T-cell (primary cell): ENCODE results near the gene RAB11FIP4. TPM values are rescaled to one million over a fixed set of nuclear protein-coding genes. Genes with fewer than 3 reads are reported as not detected.

ENCODE experiments used
- ATAC-seq, 4 experiments: fragments of 200-7000 bp in 3 of 4; fragments of 150-1000 bp in 1 of 4; cut with Tn5 transposase; replicated peaks in 1 of 4; 1 replicate in 3 of 4; 2 replicates in 1 of 4; pipeline ENCODE4 v1.10.0; 2021; ENCODE audit warnings: moderate library complexity in 3 of 4, mild to moderate bottlenecking in 2 of 4, moderate number of reproducible peaks in 1 of 4
- CTCF ChIA-PET, 2 donors: fragments of 300-600 bp; sonication (Branson Sonifier 250); formaldehyde crosslinking; loops; one replicate each; lab custom pipeline; 2022; ENCODE audit warnings: antibody characterized with exemption in 2 of 2; lab: Charles Lee
- POLR2A ChIA-PET, 2 donors: fragments of 300-600 bp; sonication (Branson Sonifier 250); formaldehyde crosslinking; loops; one replicate each; lab custom pipeline; 2022; ENCODE audit warnings: antibody characterized with exemption in 2 of 2; lab: Charles Lee
- DNase-seq, 35 experiments: peaks; one replicate each; pipeline versions ENCODE4 v3.0.0 to v3.0.0-alpha.2; 2013 to 2023
- H3K27ac ChIP-seq: one replicate; pipeline ENCODE4 v1.5.1; 2013; ENCODE audit warnings: low read length
- H3K27me3 ChIP-seq, 2 experiments: replicated peaks in 1 of 2; 1 replicate in 1 of 2; 2 replicates in 1 of 2; pipeline versions ENCODE4 v1.6.1 to v1.7.0; 2013; ENCODE audit warnings: low read length in 1 of 2, mixed read lengths in 1 of 2; ENCODE audit not compliant: control insufficient read depth in 2 of 2, insufficient read depth in 2 of 2; ENCODE audit errors: extremely low read depth in 1 of 2
- H3K36me3 ChIP-seq, 2 donors: 1 replicate in 1 of 2; 2 replicates in 1 of 2; pipeline versions ENCODE4 v1.6.1 to v1.7.0; 2013; ENCODE audit warnings: low read length in 1 of 2; ENCODE audit not compliant: control insufficient read depth in 2 of 2, insufficient read depth in 1 of 2; ENCODE audit errors: extremely low read depth in 1 of 2
- H3K4me1 ChIP-seq, 2 experiments: 1 replicate in 1 of 2; 2 replicates in 1 of 2; pipeline versions ENCODE4 v1.6.1 to v1.7.0; 2013; ENCODE audit warnings: low read length in 2 of 2, mixed read lengths in 1 of 2; ENCODE audit not compliant: insufficient read depth in 2 of 2, control insufficient read depth in 1 of 2; ENCODE audit errors: extremely low read depth in 1 of 2
- H3K4me3 ChIP-seq, 2 donors: 1 replicate in 1 of 2; 2 replicates in 1 of 2; pipeline versions ENCODE4 v1.5.1 to v1.7.0; 2013; ENCODE audit warnings: mild to moderate bottlenecking in 2 of 2, low read length in 1 of 2, moderate library complexity in 1 of 2; ENCODE audit not compliant: control insufficient read depth in 1 of 2; ENCODE audit errors: extremely low read depth in 1 of 2
- H3K9me3 ChIP-seq: 2 replicates; pipeline ENCODE4 v1.7.0; 2013
- H3K27ac Mint-ChIP-seq, 2 donors: one replicate each; pipeline ENCODE4 v1.8.0; 2020 to 2021; ENCODE audit warnings: mild to moderate bottlenecking in 2 of 2, mixed read lengths in 2 of 2
- H3K27me3 Mint-ChIP-seq, 2 donors: one replicate each; pipeline ENCODE4 v1.8.0; 2021 to 2022; ENCODE audit warnings: mixed read lengths in 2 of 2
- H3K36me3 Mint-ChIP-seq: one replicate; pipeline ENCODE4 v1.8.0; 2021; ENCODE audit warnings: mixed read lengths
- H3K4me1 Mint-ChIP-seq, 3 donors: one replicate each; pipeline ENCODE4 v1.8.0; 2020 to 2022; ENCODE audit warnings: mixed read lengths in 3 of 3, mild to moderate bottlenecking in 1 of 3
- H3K4me3 Mint-ChIP-seq, 3 donors: one replicate each; pipeline ENCODE4 v1.8.0; 2020 to 2022; ENCODE audit warnings: mild to moderate bottlenecking in 3 of 3, mixed read lengths in 3 of 3, moderate library complexity in 3 of 3
- H3K9me3 Mint-ChIP-seq, 3 donors: one replicate each; pipeline ENCODE4 v1.8.0; 2020 to 2022; ENCODE audit warnings: mixed read lengths in 3 of 3
- WGBS: methylation state at CpG from one replicate; pipeline ENCODE4 v1.1.5; 2013; ENCODE audit warnings: missing lambda C conversion rate; ENCODE audit not compliant: insufficient coverage; 5-methylcytosine and 5-hydroxymethylcytosine counted together
- total RNA-seq, 35 experiments: library from RNA in 6 of 35; stranded (reverse) in 6 of 35; fragments of 120-200 nt in 1 of 35; gene quantifications; one replicate each; pipeline versions ENCODE4 v1.2.1 to v1.2.4 and lab custom pipeline; 2013 to 2026

RAB11FIP4 gene
- total RNA-seq, 5 donors from 2014 or later (not counting 1 experiment from before 2014, with no cell fraction given), result 45.6 to 72.6 (median 50.1) TPM

DNA sequence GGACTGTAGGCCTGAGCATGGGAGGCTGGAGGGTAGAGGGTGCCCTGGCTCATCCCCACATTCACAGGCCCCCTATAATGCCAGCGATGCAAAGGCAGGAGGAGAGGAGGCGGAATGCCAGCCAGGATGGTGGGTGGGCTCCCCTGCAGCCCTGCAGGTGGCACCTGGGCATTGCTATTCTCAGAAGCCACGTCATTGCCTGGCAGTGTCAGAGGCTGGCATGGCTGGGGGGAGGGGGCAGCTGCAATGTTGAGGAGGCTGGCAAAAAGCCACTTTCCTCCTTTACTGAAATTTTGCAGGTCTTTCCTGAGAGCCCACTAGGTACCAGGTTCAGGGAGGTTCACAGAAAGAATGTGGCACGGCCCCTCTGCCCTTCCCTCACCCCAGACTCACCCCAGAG lies 36.2 kb downstream of the RAB11FIP4 start:
- CTCF ChIA-PET, result no interaction called here

DNA sequence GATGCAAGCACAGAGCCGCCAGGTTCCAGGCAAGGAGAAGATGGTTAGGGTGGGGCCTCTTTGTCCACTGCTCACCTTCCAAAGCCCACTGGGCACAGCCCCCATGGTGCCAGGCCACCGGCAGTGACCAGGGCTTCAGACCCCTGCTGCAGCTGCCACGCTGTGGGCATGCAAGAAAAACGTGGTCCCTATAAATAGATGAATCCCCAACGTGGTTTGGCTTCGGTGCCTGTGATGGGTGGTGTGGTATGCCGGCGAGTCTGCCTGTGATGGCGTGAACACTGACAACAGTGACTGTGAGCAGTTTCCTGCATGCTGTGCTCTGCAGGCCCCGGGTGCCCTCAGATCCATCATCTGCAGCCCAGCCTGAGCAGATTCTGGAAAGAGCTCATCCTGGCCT lies 36.6 kb downstream of the RAB11FIP4 start:
- Histone ChIP-seq H3K4me3 (no peak overlapping the region), H3K27me3 (peaks cover 0 to 62% of the 10 kb centered on the region in 2 experiments), H3K4me1 (peaks cover 0 to 9% of the 10 kb centered on the region in 2 experiments), H3K27ac (no peak overlapping the region), H3K9me3 (no peaks in the 10 kb centered on the region), H3K36me3 (no peaks in the 10 kb centered on the region)
- ChIA-PET CTCF (no interaction called here), POLR2A (interaction anchor here in 1 of 2 donors (0.6 kb wide), 2 partner anchors 190 to 648 kb away, joined by 5 to 7 read pairs; no protein-coding TSS in a partner anchor)
- 31% methylated on average over 10 of the region's 10 CpGs for WGBS
- Mint-ChIP-seq H3K27ac (no peak overlapping the region), H3K9me3 (peaks cover 5 to 9% (median 5%) of the 10 kb centered on the region in 3 donors), H3K36me3 (peaks cover 8% of the 10 kb centered on the region), H3K4me1 (peaks cover 7 to 11% (median 10%) of the 10 kb centered on the region in 3 donors), H3K27me3 (peaks cover 5 to 22% of the 10 kb centered on the region in 2 donors), H3K4me3 (no peak overlapping the region)
- ATAC-seq, result no peak
- no peak for DNase-seq

More for the DNA sequence above, 36.2 kb downstream of the RAB11FIP4 start:
- H3K27me3 Mint-ChIP-seq, result peaks cover 5 to 23% of the 10 kb centered on the region in 2 donors
- H3K4me3 ChIP-seq, result no peak overlapping the region
- no peaks in the 10 kb centered on the region for H3K36me3 ChIP-seq
- peaks cover 9% of the 10 kb centered on the region for H3K36me3 Mint-ChIP-seq
- H3K4me3 Mint-ChIP-seq, result no peak overlapping the region
- H3K4me1 Mint-ChIP-seq, result peaks cover 2 to 7% (median 6%) of the 10 kb centered on the region in 3 donors
- H3K9me3 Mint-ChIP-seq, result peaks cover 6 to 9% (median 8%) of the 10 kb centered on the region in 3 donors
- H3K9me3 ChIP-seq, result no peaks in the 10 kb centered on the region
- DNase-seq (no peak), ATAC-seq (no peak)
- no peak overlapping the region for H3K27ac ChIP-seq
- no peak overlapping the region for H3K27ac Mint-ChIP-seq
- H3K4me1 ChIP-seq, result peaks cover 0 to 5% of the 10 kb centered on the region in 2 experiments
- WGBS, result no CpG with 5 or more reads among the region's 4 CpGs
- POLR2A ChIA-PET, result no interaction called here
- H3K27me3 ChIP-seq, result peaks cover 0 to 58% of the 10 kb centered on the region in 2 experiments

DNA sequence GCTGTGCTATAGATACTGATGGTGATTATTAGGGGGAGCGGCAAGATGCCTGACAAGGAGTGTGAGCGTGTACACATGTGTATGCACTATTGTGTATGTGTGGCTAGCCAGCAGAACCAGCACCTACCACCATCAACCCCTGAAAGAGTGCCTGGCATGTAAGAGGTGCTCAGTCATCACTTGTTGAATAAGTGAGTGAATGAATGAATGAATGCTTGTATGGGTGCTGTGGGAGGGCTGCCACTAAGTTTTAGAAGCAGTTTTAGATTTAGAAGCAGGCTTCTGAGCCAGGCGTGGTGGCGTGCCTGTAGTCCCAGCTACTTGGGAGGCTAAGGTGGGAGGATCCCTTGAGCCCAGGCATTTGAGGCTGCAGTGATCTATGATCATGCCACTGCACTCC lies 37.0 kb downstream of the RAB11FIP4 start:
- Histone ChIP-seq H3K9me3 (no peaks in the 10 kb centered on the region), H3K27me3 (peaks cover 0 to 63% of the 10 kb centered on the region in 2 experiments), H3K4me3 (no peak overlapping the region), H3K27ac (no peak overlapping the region), H3K36me3 (no peaks in the 10 kb centered on the region), H3K4me1 (peaks cover 4 to 13% of the 10 kb centered on the region in 2 experiments)
- no peak for ATAC-seq
- no peak for DNase-seq
- peaks cover 4% of the 10 kb centered on the region for H3K36me3 Mint-ChIP-seq
- peaks cover 10 to 15% (median 14%) of the 10 kb centered on the region in 3 donors for H3K4me1 Mint-ChIP-seq
- WGBS, result no CpG with 5 or more reads among the region's 4 CpGs
- peaks cover 5 to 20% of the 10 kb centered on the region in 2 donors for H3K27me3 Mint-ChIP-seq
- peaks cover under 1 to 5% (median 1%) of the 10 kb centered on the region in 3 donors for H3K9me3 Mint-ChIP-seq
- H3K27ac Mint-ChIP-seq, result no peak overlapping the region
- H3K4me3 Mint-ChIP-seq, result no peak overlapping the region
- CTCF ChIA-PET, result no interaction called here
- POLR2A ChIA-PET, result interaction anchor here in 1 of 2 donors (0.6 kb wide), 2 partner anchors 189 to 648 kb away, joined by 5 to 7 read pairs; no protein-coding TSS in a partner anchor

DNA sequence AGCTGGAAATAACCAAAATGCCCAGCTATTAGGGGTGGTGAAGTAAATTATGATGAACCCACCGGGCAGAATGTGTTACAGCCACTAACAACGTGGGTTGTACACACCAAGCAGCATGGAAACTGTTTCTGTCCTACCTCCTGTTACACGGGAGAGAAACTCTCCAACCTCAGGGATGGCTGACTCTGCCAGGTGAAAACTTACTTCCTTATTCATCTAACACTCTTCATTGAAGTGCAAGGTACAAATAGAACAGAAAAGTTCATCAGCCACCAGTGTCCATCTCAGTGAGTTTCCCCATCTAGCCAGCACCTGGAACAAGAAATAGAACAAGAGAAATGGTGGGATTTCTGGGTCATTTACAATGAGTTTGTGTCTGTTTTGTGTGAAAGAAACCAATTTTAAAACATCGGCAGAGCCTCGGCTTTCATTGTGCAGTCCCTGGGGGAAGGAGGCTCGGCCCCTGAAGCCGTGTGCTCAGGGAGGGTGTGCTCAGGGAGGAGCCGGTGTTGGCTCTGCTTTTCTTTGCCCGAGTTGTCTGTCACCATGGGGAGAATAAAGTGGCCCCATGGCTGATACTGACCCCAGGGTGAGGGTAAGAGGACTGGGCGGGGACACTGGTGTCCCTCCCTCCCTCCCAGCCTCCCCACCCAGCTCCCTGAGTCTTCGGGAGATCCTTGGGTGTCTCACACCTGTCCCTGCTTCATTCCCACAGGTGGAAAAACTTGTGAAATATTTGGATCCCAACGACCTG lies 39.8 kb downstream of the RAB11FIP4 start:
- Mint-ChIP-seq H3K9me3 (no peaks in the 10 kb centered on the region), H3K4me1 (peaks cover 18 to 26% (median 20%) of the 10 kb centered on the region in 3 donors), H3K4me3 (no peak overlapping the region), H3K27ac (peak overlapping the region in 1 of 2 donors; percentile 31), H3K36me3 (no peaks in the 10 kb centered on the region), H3K27me3 (peaks cover 5 to 10% of the 10 kb centered on the region in 2 donors)
- no peak for ATAC-seq
- no peaks in the 10 kb centered on the region for H3K36me3 ChIP-seq
- ChIA-PET CTCF (no interaction called here), POLR2A (no interaction called here)
- 78% methylated on average over 7 of the region's 12 CpGs for WGBS
- H3K9me3 ChIP-seq, result no peaks in the 10 kb centered on the region
- no peak overlapping the region for H3K4me3 ChIP-seq
- no peak overlapping the region for H3K27ac ChIP-seq
- H3K4me1 ChIP-seq, result peaks cover 6 to 19% of the 10 kb centered on the region in 2 experiments
- peaks cover 0 to 53% of the 10 kb centered on the region in 2 experiments for H3K27me3 ChIP-seq
- DNase-seq, result no peak

DNA sequence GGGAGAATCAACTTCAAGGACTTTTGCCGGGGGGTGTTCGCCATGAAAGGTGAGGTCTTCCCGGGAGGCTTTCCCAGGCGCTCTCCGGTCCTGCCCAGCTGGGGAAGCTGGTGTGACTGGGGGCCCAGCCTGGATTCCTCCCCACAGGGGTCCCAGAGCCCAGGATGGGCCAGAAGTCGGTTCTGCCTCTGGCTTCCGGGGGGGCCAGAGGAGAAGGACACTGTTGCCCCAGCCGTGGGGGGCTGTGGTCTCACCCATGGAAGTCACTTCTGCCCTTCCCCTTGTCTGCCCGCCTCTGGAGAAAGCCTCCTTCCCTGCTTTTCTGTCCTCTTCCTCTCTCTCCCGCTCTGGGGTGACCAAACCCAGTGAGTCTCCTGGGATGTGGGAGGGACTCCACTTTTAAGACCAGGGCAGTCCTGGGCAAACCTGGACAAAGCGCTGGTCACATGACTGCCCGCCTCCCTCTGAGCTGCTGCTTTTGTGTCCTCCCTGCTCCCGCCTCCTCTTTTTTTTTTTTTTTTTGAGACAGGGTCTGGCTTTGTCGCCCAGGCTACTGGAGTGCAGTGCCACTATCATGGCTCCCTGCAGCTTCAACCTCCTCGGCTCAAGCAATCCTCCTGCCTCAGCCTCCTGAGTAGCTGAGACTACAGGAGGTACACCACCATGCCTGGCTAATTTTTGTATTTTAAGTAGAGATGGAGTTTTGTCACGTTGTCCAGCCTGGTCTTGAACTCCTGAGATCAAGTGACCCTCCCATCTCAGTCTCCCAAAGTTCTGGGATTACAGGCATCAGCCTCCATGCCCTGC lies 40.6 kb downstream of the RAB11FIP4 start:
- Mint-ChIP-seq H3K4me3 (no peak overlapping the region), H3K27ac (no peak overlapping the region)
- CTCF ChIA-PET, result no interaction called here

More for the DNA sequence above, 40.6 kb downstream of the RAB11FIP4 start:
- Histone ChIP-seq H3K36me3 (no peaks in the 10 kb centered on the region), H3K9me3 (no peaks in the 10 kb centered on the region), H3K27ac (no peak overlapping the region), H3K4me3 (no peak overlapping the region), H3K27me3 (peaks cover 0 to 51% of the 10 kb centered on the region in 2 experiments), H3K4me1 (peaks cover 6 to 19% of the 10 kb centered on the region in 2 experiments)
- Mint-ChIP-seq H3K27me3 (peaks cover 5 to 10% of the 10 kb centered on the region in 2 donors), H3K36me3 (no peaks in the 10 kb centered on the region), H3K9me3 (no peaks in the 10 kb centered on the region), H3K4me1 (peaks cover 18 to 26% (median 20%) of the 10 kb centered on the region in 3 donors)
- POLR2A ChIA-PET, result interaction anchor here in 1 of 2 donors (0.6 kb wide), 1 partner anchor 93 kb away, joined by 3 read pairs; no protein-coding TSS in a partner anchor
- 85% methylated on average over 12 of the region's 16 CpGs for WGBS
- DNase-seq, result no peak
- ATAC-seq, result no peak
